Stimulated activated CD4-positive, alpha-beta T cell treated with anti-CD3 and anti-CD28 coated beads, Interleukin-15, amount 100 ng/mL, for 24 hours (primary cell): Measurements from ENCODE around the gene DLG2.

Source experiments
- DNase-seq: peaks from one replicate; pipeline ENCODE4 v3.0.0-alpha.2; 2020

Gene DLG2

DNA sequence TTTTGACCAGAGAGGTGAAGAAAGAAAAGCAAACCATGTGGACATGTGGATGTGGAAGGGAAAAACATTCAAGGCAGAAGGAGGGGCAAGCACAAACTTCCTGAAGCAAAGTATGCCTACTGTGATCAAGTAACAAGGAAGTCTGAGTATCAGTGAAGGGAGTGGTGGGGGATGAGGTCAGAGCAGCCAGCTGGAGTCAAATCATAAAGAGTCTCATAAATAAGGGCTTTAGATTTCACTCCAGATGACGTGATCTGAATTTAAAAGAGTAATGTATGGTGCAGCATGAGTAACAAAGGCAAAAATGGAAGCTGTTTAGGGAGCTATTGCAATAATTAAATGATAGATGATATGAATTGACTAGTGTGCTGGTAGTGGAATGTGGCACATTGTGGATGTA lies 1675.6 kb downstream of the DLG2 start:
- DNase-seq: no peak

DNA sequence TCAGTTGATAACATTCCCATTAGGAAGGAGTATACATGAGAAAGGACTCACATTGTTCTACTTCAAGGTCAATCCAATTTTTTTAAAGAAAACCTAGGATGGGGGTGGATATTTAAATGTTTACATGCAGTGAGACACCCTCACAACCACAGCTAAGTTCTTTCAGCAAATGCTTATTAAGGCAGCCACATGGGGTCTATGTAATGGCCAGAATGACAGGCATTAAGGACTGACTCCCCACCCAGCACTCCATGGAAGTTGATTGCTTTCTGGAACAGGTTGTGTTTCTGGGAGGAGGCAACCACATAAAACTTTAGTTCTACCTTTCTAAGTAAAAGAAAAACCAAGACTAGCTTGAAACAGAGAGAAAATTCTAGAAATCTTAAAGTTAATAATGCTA lies 1678.9 kb downstream of the DLG2 start:
- DNase-seq: no peak

DNA sequence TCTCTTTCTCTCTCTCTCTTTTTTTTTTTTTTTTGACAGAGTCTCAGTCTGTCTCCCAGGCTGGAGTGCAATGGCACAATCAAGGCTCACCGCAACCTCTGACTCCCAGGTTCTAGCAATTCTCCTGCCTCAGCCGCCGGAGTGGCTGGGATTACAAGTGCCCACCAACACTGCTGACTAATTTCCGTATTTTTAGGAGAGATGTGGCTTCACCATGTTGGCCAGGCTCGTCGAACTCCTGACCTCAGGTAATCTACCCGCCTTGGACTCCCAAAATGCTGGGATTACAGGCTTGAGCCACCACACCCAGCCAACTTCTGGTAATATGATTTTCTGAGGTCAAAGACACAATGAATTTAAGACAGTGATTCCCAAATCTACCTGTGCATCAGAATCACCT lies 1681.2 kb downstream of the DLG2 start:
- no peak for DNase-seq

DNA sequence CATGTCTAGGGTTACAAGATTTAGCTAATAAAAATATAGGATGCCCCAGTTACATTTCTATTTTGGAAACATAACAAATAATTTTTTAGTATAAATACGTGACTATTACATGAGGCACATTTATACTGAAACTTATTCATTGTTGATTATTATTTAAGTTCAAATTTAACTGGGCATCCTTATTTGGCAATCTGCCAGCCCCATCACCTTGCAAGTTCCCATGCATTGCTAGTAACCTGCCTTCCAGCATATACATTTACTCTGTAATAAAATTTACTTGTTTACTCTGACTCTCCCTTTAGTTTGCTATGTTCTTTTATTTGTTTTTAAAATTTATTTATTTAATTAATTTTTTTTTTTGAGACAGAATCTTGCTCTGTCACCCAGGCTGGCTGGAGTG lies 1686.1 kb downstream of the DLG2 start:
- DNase-seq: no peak

DNA sequence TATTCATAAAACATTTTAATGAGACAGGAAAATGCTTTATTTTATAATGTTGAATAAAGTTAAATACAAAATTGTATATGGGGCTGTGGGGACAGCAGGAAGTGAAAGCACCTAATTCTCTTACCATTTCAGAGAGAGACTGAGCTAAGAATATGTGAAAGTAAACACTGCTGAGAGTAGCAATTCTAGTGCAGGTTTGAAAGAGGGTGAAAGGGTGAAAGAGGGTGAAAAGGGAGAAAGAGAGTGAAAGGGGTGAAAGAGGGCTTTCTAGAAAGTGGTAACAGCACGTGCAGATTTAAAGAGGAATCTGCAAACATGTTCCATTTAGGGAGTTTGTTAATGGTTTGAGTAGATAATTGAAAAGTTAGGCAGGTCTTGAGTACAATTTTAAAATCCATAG lies 1689.0 kb downstream of the DLG2 start:
- DNase-seq: no peak

- no peak for DNase-seq
Measured at GRCh38 chr11:83933008-83933407, 1694.1 kb downstream of the DLG2 start.

GRCh38 chr11:83927422-83927821 lies 1699.7 kb downstream of the DLG2 start:
- no peak for DNase-seq

GRCh38 chr11:83924795-83925542 lies 1702.2 kb downstream of the DLG2 start:
- no peak for DNase-seq

GRCh38 chr11:83923961-83924360 lies 1703.2 kb downstream of the DLG2 start:
- no peak for DNase-seq

- DNase-seq: no peak
Measured at GRCh38 chr11:83922953-83923352, 1704.2 kb downstream of the DLG2 start.

DNA sequence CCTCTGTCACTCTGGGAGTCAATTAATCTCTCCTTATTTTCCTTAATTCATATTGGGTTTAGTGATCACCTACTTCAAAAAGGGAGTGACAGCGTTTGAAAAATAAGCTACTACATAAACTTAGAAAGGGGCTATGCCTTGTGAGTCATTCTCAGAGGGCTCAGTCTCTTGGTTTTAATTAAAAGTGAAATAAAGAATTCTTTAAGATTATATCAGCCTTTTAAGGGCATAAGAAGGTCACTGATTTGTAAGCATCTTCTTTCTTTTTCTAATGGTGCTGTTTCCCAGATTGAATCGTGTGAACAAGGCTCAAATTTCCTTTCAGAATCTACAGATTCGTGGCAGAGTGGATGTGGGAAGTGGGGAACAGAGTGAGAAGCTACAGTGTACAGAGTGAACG lies 1704.8 kb downstream of the DLG2 start:
- no peak for DNase-seq

DNA sequence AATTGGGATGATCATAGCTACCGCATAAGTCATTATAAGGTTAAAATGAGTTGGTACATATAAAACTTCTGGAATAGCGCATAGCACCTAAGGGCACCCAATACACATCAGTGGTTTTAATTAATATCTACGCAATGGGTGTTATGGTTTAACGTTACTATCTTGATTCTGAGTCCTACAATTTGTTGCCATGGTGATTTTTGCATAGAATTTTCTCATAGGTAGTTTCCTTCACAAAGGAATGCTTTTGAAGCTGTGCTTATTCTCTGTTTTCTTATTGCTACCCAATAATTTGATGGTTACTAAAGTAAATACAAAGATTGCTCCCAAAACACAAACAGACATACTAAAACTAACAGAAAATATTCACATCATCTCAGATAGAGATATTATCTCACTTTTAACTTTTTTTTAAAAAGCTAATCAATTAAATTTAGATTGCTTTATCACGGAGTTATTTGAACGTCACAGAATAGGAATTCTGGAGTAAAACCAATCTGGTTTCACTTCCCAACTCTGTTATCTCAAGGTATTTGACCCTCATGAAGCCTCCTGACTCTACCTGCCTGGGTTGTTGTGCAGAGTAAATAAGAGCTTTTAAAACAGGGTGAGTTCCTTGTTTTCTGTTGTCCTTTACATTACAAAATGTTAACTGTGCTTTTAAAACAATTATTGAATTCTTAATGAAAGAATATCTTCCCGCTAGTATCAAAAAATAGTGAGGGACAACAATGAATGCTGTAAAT lies 1705.5 kb downstream of the DLG2 start:
- no peak for DNase-seq

- no peak for DNase-seq
Measured at GRCh38 chr11:83918476-83918875, 1708.7 kb downstream of the DLG2 start.

DNA sequence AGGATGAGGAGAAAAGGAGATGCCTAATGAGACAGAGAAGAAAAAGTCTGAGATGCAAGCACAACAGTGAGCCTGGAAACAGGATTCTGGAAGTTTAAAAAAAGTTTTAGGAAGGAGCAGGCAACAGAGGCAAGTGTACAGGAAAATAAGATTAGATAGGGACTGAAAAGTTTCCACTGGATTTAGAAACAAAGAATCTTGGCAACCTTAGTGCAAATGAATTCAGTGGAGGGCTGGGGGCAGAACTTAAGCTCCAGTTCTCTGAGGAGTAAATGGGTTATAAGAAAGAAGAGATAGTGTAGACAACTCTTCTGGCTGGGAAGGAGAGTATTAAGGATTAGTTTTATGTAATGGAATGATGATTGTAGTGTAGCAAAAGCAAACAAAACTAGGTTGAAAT lies 1712.1 kb downstream of the DLG2 start:
- no peak for DNase-seq

DNA sequence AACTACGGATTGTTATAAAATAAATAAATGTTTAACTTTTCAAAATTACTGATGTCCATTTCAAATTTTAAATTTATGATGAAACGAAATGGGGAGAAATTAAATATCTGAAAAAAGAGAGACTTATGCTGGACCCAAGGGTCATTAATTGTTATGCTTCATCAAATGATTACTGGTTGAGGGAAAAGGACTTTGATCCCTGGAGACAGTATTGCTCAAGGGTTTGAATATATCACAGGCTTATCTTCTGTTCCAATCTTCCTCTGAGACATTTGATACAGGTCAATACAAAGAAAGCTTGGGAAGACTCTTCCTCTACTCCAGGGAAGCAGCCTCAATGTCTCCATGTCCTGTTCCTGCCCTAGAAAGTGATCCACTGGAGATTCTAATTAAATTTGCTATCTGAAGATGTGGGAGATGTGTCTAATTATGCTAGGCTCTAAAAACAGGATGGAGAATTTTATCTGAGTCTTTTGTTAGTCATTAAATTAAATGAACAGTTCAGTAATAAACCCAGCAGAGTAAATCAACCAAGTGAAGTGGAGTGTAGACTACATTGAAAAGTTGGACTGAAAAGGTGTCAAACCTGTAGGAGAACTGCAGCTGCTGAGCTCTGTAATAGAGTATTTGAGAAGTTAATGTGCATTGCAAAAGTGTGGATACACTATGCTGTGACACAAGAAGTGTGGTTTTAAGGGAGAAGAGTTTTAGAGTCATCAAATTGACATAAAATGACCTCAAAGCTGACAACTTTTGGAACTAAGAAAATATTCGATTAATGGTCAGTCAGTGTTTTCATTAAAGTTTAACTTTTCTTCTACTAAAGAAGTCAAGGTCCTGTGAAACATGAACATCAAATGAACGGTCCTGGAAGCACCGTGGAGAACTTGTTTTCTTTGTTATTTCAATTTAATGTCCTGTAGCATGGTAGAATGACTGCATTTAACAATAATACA lies 1717.3 kb downstream of the DLG2 start:
- DNase-seq: no peak

DNA sequence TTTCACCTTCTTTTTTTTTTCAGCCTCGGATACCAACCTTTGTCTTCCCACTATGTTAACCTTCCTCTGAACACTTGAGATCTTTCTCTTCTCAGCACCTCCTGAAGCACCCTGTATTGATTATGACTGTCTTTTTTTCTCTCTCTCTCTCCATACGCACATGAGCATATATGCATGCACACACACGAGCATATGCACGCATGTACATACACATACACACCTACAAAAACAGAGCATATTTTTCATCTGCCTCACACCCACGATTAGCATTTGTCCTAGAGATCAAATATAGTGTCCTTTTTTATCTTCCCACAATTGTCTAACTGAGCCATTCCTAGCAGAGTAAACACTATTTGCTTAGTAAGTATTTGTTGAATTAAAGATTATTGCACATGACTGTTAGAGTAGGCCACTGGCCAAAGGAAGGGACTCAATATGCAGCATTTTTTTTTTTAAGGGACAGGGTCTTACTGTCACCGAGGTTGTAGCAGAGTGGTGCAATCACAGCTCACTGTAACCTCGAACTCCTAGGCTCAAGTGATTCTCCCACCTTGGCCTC lies 1718.8 kb downstream of the DLG2 start:
- DNase-seq: no peak

GRCh38 chr11:83895516-83895915 lies 1731.6 kb downstream of the DLG2 start:
- DNase-seq: no peak

DNA sequence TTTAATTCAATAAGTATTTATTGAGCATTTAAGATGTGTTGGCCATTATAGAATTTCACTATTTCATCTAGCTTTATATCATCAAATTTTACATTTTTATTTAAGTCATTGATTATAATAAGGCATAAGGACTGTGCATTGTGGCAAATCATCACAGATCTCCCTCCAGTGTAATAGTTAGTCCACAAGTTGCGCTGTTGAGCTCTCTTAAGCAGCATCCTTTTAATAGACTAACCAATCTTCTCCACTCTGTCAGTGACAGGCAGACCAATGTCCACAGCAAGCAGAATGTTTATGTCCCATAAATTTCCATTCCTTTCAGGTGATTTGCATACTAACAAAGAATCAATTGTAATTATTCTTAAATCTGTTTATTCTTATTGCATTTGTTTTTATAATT lies 1745.7 kb downstream of the DLG2 start:
- DNase-seq: no peak

- DNase-seq: no peak
Measured at GRCh38 chr11:83871054-83871453, 1756.1 kb downstream of the DLG2 start.

GRCh38 chr11:83866655-83867054 lies 1760.5 kb downstream of the DLG2 start:
- DNase-seq: no peak

DNA sequence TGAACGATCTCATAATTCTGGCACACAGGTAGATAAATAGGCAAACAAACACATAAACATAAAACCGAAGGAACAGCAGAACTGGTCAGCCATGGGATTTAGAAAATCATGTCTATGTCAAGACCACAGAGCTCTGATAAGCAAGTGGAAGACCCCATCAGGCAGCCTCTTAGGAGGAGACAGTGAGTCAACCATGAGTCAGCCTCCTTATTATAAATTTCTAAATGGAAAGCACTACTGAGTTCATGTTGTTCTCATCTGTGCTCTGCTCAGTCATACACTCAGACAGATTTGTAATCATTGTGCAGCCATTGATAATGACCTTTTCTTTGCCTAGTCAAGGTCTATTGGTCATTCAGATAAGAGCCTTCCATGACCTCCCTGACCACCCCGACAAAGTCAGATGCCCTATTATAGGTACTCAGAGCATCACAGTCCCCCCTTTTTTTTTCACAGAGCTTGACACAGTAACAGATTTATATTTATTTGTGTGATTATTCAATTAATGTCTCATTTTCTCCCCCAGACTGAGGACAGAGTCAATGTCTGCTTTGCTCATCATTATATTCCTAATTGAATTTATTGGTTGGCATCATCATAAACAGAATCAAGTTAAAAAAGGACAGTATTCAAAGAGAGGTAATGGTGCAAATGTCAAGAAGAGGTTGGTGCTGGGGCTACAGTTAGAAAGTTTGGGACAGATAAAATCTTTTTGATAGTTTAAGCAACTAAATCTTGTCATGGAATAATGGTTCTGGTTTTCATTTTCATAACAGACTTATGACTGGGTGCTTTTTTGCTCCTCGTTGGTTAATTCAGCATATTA lies 1761.3 kb downstream of the DLG2 start:
- no peak for DNase-seq

GRCh38 chr11:83864412-83865057 lies 1762.6 kb downstream of the DLG2 start:
- DNase-seq: no peak
